SK-N-MC (cell line): Measurements from ENCODE around the gene SERTAD2.

Source experiments
- EZH2 ChIP-seq: fragments of 200-600 bp; sonication (generic); IDR thresholded peaks from one replicate; pipeline ENCODE4 v1.6.1; 2017; ENCODE audit warnings: antibody characterized with exemption
- POLR2AphosphoS5 ChIP-seq: IDR thresholded peaks from 2 replicates; pipeline ENCODE4 v1.6.1; 2012; ENCODE audit warnings: mild to moderate bottlenecking, low read depth, low read length, borderline replicate concordance

GRCh38 chr2:64646007-64646880 is 7.5 kb downstream of the SERTAD2 start:
- TF ChIP-seq POLR2AphosphoS5 (no peak), EZH2 (no peak)
